Amygdala (tissue), 56 donors: ENCODE results near the gene ZNF608.

Experiments used
- DNase-seq, 56 donors: peaks; one replicate each; lab custom pipeline; 2025; lab: John Stamatoyannopoulos, UW

The ZNF608 gene

GRCh38 chr5:124700333-124700732, 46.1 kb downstream of the ZNF608 start:
- no peak for DNase-seq

GRCh38 chr5:124698770-124699169, 47.7 kb downstream of the ZNF608 start:
- no peak for DNase-seq

GRCh38 chr5:124697933-124698591, 48.4 kb downstream of the ZNF608 start:
- no peak for DNase-seq

- no peak for DNase-seq
Measured at GRCh38 chr5:124697501-124697900, 48.9 kb downstream of the ZNF608 start.

GRCh38 chr5:124696898-124697297, 49.5 kb downstream of the ZNF608 start:
- no peak for DNase-seq
